ENCODE results near the gene ST8SIA4.

The ST8SIA4 gene

GRCh38 chr5:100777680-100778300, 125.3 kb downstream of the ST8SIA4 start:
- no peak for DNase-seq

GRCh38 chr5:100775533-100775855, 127.6 kb downstream of the ST8SIA4 start:
- DNase-seq, result no peak

- no peak for DNase-seq
Measured at GRCh38 chr5:100772548-100772947, 130.5 kb downstream of the ST8SIA4 start.

- DNase-seq, result no peak
Measured at GRCh38 chr5:100772006-100772405, 131.1 kb downstream of the ST8SIA4 start.

GRCh38 chr5:100771181-100771580, 131.9 kb downstream of the ST8SIA4 start:
- DNase-seq, result no peak

- no peak for DNase-seq
Measured at GRCh38 chr5:100768221-100768620, 134.9 kb downstream of the ST8SIA4 start.

- DNase-seq, result no peak
Measured at GRCh38 chr5:100762995-100763394, 140.1 kb downstream of the ST8SIA4 start.

GRCh38 chr5:100762108-100762507, 141.0 kb downstream of the ST8SIA4 start:
- no peak for DNase-seq

- no peak for DNase-seq
Measured at GRCh38 chr5:100761192-100761591, 141.9 kb downstream of the ST8SIA4 start.

- DNase-seq, result no peak
Measured at GRCh38 chr5:100760688-100761087, 142.4 kb downstream of the ST8SIA4 start.

- no peak for DNase-seq
Measured at GRCh38 chr5:100758780-100759179, 144.3 kb downstream of the ST8SIA4 start.

GRCh38 chr5:100758306-100758705, 144.8 kb downstream of the ST8SIA4 start:
- DNase-seq, result no peak

- DNase-seq, result no peak
Measured at GRCh38 chr5:100757618-100758017, 145.5 kb downstream of the ST8SIA4 start.
